GF-D8 (cell line): ENCODE results near the gene RAB1A.

Source experiments
- DNase-seq: peaks from one replicate; lab custom pipeline; 2025; lab: John Stamatoyannopoulos, UW

RAB1A gene

DNA sequence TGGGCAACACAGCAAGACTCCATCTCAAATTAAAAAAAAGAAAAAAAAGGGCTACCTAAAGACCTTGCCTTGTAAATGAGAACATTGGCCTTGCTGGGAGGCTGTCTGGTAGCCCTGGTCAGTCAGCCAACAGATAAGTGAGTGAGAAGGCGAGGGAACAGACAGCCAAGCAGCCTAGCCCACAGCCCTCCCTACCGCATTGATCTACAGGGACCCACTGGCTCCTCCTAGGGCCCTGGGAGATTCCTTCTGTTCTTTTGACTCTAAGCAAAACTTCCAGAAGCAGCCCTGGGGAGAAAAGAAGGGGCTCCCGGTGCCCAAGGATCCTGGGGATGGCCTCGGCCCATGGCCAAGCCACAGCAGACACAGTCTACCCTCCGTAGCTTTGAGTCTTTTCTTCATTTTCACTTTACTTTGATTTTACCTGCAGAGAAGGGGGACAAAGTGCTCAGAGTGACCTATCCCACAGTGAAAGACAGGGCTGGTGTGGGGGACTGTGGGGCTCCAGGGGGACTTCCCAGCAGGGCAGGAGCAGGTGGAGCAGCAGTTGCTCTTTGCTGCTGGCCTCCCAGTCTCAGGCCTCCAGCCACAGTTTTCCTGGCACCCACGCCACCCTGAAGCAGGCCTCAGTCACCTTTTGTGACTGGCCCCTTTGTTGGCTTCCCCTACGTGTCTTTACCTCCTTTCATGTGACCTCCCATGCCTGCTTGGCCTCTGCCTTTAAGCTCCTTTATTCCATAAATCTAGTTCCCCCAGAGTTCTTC, 68.6 kb downstream of the RAB1A start:
- DNase-seq: no peak

GRCh38 chr2:65059071-65059470, 70.8 kb downstream of the RAB1A start:
- DNase-seq: peak; percentile 60

DNA sequence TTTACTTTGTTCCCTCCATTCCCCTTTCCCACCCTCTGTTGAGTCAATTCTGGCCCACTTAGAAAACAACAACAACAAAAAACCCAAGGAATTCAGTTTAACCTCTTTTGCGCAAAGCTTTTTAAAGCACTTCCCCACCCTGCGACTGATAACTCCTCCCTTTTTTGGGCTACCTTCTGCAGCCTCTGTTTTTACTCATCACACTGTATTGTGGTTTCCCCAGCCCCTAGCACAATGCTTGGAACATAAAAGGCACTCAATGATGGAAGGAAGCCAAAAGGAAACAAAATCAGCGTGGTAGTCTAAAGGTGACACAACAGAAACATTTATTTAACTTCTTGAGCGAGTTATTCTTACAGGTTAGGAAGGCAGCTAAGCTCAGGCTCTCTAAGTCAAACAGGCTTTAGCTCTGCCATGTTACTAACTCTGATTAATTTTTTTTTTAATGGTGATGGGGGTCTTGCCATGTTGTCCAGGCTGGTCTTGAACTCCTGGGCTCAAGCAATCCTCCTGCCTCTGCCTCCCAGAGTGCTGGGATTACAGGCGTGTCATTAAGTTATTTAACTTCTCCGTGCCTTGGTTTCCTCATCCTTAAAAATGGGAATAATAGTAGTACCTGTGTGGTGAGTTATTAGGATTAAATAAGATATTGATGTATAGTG, 72.4 kb downstream of the RAB1A start:
- peak; percentile 60 for DNase-seq

- no peak for DNase-seq
Measured at GRCh38 chr2:65057054-65057375, 72.9 kb downstream of the RAB1A start.

GRCh38 chr2:65056215-65057053, 73.5 kb downstream of the RAB1A start, which contains the start of gene CEP68:
Gene CEP68 (plus strand): TSS chr2:65056416. CDS start chr2:65069445, 13,029 bp downstream.
- peak; percentile 93 for DNase-seq

GRCh38 chr2:65055422-65056214, 74.3 kb downstream of the RAB1A start:
- DNase-seq: no peak

DNA sequence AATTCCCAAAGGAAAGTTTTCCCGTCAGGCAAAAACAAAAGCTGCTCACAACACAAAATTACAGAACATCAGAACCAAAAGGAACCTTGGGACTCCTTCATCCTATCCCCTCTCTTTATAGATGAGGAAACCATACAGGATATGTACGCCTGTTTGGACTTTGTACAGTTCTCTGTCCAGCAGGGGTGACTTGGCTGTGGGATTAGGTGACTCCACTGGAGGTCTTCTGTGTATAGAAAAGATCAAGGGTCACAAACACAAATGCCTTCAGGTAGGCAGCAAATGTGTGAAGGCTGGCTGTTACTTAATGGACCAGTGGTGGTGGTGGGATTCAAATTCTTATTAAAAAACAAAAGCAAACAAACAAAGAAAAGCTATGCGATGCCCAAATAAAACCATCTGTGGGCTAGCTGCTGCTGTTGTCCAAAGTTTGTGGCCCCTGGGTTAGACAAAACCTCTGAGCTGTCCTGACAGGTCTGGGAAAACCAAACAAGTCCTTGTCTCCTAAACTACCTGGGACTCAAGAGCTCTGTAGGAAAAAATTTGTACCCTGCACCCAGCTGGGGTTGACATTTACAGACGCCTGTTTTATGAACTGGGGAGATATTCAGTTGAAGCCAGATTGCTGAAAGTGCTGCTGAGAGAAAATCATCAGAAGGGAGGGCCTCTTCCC, 75.0 kb downstream of the RAB1A start:
- no peak for DNase-seq

GRCh38 chr2:65053199-65053598, 76.7 kb downstream of the RAB1A start:
- peak; percentile 52 for DNase-seq

GRCh38 chr2:65050931-65051330, 79.0 kb downstream of the RAB1A start:
- DNase-seq: no peak

- no peak for DNase-seq
Measured at GRCh38 chr2:65049010-65049639, 80.8 kb downstream of the RAB1A start.

GRCh38 chr2:65046633-65047407, 83.1 kb downstream of the RAB1A start:
- no peak for DNase-seq

GRCh38 chr2:65045651-65046050, 84.3 kb downstream of the RAB1A start:
- DNase-seq: no peak

DNA sequence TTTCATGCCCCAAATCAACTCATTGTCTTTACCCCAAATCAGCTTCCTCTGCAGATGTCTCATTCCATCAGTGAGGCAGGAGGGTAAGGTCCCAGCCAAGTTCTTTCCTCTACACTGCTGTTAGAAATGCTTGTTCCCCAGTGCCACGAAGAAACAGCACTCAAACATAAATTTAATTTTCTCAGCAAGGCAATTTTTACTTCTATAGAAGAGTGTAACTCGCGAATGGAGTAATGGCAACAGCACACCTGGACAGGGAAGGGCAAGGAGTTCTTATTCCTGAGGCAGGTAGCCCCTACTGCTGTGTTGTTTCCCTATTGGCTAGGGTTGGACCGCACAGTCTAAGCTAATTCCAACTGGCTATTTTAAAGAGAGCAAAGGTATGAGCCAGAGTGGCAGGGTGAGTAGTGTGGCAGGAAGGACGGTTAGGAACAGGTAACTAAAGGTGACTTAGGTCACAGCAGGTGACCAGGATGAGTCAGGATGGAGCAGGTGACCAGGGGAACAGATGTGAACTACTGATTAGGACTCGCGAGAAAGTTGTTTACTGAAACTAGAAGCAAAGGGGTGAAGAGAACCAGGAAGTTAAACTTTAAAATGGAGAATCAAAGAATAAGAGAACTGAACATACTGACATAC, 85.7 kb downstream of the RAB1A start:
- no peak for DNase-seq

GRCh38 chr2:65043001-65043400, 86.9 kb downstream of the RAB1A start:
- DNase-seq: no peak

DNA sequence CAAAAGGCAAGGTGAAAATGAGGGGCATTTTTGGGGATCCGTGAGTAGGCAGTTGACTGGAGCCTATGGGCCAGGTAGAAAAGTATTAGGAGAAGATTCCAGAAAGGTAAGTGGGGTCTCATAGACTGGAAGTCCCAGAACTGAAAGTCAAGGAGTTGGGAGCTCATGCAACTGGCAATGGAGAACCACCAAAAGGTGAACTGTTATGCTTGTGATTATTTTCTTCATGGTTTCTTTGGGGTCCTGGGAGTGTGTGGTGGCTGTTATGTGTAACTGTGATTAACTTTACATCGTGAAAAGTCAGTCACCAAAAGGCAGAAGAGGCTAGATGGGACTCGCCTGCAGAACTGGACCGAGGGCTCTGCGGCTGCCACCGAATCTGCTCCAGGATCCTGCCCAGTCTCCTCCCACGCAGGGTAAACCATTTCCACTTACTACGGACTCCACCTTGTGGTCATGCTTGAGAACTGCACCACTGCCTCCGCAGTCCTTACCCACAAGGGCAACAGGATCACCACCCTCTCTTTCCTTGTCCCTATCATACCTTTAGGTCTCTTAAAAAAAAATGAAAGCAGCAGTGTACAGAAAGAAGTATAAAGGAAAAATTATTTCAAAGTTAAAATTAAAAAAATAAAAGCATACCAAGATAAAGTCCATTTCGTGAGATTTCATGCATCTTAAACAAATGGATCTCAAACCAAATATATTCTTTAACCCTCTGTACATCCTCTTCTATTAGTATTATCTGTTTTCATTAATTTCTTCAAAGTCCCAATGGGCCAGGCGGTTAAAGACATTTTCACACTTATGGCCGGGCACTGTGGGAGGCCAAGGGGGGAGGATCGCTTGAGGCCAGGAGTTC, 89.3 kb downstream of the RAB1A start:
- DNase-seq: peak; percentile 41

DNA sequence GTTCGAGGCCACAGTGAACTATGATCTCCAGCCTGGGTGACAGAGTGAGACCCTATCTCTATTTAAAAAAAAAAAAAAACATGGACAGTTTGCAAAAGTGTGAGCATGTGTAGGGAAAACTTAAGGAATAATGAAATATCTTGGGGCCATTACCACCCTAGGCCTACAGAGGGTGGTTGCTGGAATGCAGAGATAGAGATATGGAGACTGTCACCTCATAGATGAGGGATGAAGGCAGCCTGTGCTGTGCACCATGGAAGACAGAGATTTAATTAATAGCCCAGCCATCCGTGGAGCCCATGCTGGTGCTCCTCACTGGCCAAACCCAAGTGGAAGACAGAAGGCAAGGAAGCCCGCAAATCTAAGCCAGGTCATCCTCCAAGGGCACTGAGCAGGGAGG, 90.3 kb downstream of the RAB1A start:
- DNase-seq: no peak

DNA sequence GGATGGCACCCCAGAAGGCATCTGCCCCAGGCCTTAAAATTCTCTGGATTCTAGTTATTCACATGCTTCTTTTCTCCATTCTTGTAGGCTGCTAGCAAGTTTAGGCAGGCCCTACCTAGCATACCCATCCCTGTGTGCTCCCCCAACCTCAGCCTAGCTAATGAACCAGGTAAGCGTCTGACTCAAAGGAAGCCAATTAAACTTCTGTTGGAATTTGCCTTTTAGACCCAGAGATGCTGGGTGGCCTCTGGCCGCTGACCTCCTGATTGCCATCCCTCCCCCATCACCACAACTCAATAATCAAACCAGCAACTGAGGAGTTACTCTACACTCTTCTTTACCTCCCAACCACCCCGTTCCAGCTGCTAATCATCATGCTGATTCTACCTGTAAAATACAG, 92.7 kb downstream of the RAB1A start:
- DNase-seq: no peak
